ENCODE measurements around the gene MED15.

MED15 gene

DNA sequence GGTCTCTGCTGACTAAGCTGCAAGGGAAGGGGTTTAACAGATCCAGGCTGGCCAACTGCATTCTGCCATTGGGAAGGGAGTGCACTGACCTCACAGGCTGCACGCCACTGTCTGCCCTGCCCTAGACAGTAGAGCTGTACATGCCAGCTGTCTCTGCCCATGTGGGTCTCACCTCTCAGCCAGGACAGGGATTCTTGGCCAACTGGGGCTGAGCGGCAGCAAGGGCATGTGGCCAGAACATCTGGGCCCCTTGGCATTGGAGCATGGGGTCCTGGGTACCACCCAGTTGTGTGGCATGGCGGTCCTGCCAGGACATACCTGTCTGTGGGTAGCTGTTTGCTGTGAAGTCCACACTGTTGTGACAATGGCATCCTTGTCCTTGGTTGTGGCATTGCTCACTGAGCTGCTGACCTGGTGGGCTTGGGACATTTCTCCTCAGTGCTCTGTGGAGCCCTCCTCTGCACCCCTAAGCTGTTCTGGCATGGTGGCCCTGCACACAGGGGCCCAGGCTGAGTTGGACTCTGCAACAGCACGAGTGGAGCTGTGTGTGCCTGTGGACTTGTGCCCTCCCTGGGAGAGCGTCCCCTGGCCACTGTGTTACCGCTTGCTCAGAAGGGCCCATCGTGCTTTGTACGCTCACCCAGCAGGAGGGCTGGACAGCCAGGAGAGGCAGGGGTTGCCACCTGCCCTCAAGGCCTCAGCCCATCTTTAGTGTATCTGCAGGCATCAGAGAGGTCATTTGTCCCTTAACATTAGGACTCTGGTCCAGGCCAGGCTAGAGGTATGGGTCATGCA is 46.7 kb downstream of the MED15 start:
- Histone ChIP-seq H3K4me1 (peaks cover 23 to 81% (median 65%) of the 10 kb centered on the region in 4 donors), H3K9me3 (no peaks in the 10 kb centered on the region), H3K36me3 (peaks cover 9 to 61% (median 43%) of the 10 kb centered on the region in 3 donors), H3K4me3 (no peak overlapping the region), H3K27ac (peak overlapping the region; percentile 92 to 96), H3K27me3 (no peaks in the 10 kb centered on the region)
- TF ChIP-seq CTCF (IDR thresholded peaks at IDR 0.05): no peak
- intact Hi-C loops (cut with DNase I; ENCODE audit: low total_unique reads): no loop called here
- DNase-seq: no peak

DNA sequence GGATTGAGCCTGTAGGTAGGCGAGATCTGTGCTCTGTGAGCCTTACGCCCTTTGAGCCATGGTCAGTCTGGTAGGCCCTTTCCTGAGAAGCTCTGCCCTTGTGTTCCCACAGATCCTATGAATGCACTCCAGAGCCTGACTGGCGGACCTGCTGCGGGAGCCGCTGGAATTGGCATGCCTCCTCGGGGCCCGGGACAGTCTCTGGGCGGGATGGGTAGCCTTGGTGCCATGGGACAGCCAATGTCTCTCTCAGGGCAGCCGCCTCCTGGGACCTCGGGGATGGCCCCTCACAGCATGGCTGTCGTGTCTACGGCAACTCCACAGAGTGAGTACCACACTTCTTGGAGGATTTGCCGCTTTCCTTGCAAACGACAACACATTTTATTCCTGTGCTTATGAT is 47.4 kb downstream of the MED15 start:
- peaks cover 12 to 68% (median 50%) of the 10 kb centered on the region in 3 donors for H3K36me3 ChIP-seq
- TF ChIP-seq CTCF (IDR thresholded peaks at IDR 0.05): no peak
- H3K27ac ChIP-seq: peak overlapping the region; percentile 92 to 96
- intact Hi-C loops (cut with DNase I; ENCODE audit: low total_unique reads): loop anchor here (5.0 kb wide), 2 partner anchors 43 to 238 kb away; no protein-coding TSS in a partner anchor
- H3K27me3 ChIP-seq: no peaks in the 10 kb centered on the region
- peaks cover 19 to 74% (median 58%) of the 10 kb centered on the region in 4 donors for H3K4me1 ChIP-seq
- H3K9me3 ChIP-seq: no peaks in the 10 kb centered on the region
- no peak overlapping the region for H3K4me3 ChIP-seq
- DNase-seq: no peak

DNA sequence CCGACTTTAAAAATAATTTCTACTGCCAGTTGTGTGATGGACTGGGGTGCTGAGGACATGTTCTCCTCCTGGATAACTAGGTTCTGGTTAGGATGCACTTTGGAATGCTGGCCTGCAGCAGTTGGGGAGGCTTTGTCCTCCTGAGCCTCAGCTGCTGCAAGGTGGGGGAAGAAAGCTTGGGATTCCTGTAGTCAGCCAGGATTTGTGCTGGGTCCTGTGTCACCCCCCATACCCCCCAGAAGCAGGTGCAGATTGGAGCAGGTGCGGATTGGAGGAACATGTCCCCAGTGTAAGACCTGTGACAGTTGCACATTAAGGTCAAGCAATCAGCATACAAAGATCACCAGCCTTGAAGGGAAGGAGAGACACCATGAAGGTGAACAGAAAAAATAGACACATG is 51.1 kb downstream of the MED15 start:
- Histone ChIP-seq H3K9me3 (no peaks in the 10 kb centered on the region), H3K27me3 (no peaks in the 10 kb centered on the region), H3K36me3 (peaks cover 16 to 85% (median 64%) of the 10 kb centered on the region in 3 donors), H3K27ac (peak overlapping the region in 1 of 2 donors; percentile 92), H3K4me3 (no peak overlapping the region), H3K4me1 (peaks cover 6 to 37% (median 22%) of the 10 kb centered on the region in 4 donors)
- no peak for TF ChIP-seq CTCF (IDR thresholded peaks at IDR 0.05)
- intact Hi-C loops (cut with DNase I; ENCODE audit: low total_unique reads): loop anchor here (5.0 kb wide), 2 partner anchors 46 to 241 kb away; no protein-coding TSS in a partner anchor
- DNase-seq: no peak

- TF ChIP-seq CTCF (IDR thresholded peaks at IDR 0.05): no peak
- no peak for DNase-seq
- intact Hi-C loops (cut with DNase I; ENCODE audit: low total_unique reads): loop anchor here (5.0 kb wide), 2 partner anchors 47 to 242 kb away; no protein-coding TSS in a partner anchor
These were observed 51.9 kb downstream of the MED15 start for GRCh38 chr22:20559174-20559760.

DNA sequence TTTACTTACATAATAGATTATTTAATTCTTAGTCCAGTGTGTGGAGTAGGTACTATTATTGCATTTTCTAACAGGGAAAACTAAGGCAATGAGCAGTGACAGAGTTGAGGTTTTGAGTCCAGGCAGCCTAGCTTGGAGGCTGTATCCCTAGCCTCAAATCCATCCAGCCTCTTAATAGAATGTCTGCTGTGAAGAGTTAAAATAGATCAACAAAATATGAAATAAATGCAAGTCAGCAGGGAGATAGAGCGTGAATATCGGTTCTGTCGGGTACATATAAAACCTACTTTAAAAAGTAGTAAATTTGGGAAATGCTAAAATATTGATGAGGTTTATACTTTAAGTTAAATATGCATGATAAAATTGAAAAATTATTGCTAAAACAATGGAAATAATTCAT is 53.3 kb downstream of the MED15 start:
- Histone ChIP-seq H3K27ac (no peak overlapping the region), H3K4me3 (no peak overlapping the region), H3K36me3 (peaks cover 27 to 80% (median 61%) of the 10 kb centered on the region in 3 donors), H3K27me3 (no peaks in the 10 kb centered on the region), H3K9me3 (no peaks in the 10 kb centered on the region), H3K4me1 (peaks cover 0 to 16% (median 7%) of the 10 kb centered on the region in 4 donors)
- TF ChIP-seq CTCF (IDR thresholded peaks at IDR 0.05): no peak
- intact Hi-C loops (cut with DNase I; ENCODE audit: low total_unique reads): no loop called here
- no peak for DNase-seq

More at GRCh38 chr22:20559174-20559760, 51.9 kb downstream of the MED15 start:
- Histone ChIP-seq H3K9me3 (no peaks in the 10 kb centered on the region), H3K27me3 (no peaks in the 10 kb centered on the region), H3K27ac (no peak overlapping the region), H3K36me3 (peaks cover 16 to 80% (median 61%) of the 10 kb centered on the region in 3 donors), H3K4me1 (peaks cover 1 to 30% (median 15%) of the 10 kb centered on the region in 4 donors), H3K4me3 (no peak overlapping the region)
